Stimulated activated CD4-positive, alpha-beta T cell treated with anti-CD3 and anti-CD28 coated beads, Interleukin-2, amount 100 ng/mL, for 24 hours (primary cell): ENCODE data around the gene SYT14.
"Not testable (repeated sequence)": the region's sequence is repeated elsewhere in the genome, so short reads cannot be mapped to it uniquely, and the experiment has no call there.

ENCODE experiments used
- DNase-seq, 2 donors: peaks; one replicate each; pipeline ENCODE4 v3.0.0-alpha.2; 2020

The SYT14 gene

DNA sequence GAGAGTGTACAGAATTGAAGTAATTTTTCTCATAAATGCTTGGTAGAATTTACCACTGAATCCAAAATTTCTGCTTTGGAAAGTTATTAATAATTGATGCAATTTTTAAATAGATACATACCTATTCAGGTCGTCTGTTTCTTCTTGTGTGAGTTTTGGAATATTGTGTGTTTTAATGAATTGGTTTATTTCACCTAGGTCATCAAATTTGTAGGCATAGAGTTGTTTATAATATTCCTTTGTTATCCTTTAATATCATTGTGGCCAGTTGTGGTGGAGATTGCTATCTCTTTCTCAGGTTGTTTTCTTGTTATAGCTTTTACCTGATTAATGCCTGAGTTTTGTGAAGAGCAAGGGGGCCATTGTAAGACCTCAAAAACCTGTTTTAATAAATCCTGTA lies 93.5 kb downstream of the SYT14 start:
- no peak for DNase-seq

DNA sequence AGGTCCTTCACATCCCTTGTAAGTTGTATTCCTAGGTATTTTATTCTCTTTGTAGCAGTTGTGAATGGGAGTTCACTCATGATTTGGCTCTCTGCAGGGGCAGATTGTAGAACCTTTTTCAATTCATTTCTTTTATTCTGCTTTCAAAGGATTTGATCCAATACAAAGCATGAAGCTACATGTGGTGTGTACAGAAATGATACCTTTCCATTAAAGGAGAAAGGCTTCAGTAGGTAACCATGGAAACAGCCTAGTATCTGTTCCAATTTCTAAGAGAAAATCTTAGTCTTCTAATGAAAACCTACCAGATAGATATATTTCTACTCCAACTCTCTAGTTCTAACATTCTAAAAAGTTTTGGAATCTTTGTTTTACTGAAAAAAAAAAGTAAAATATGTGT lies 105.0 kb downstream of the SYT14 start:
- no peak for DNase-seq

DNA sequence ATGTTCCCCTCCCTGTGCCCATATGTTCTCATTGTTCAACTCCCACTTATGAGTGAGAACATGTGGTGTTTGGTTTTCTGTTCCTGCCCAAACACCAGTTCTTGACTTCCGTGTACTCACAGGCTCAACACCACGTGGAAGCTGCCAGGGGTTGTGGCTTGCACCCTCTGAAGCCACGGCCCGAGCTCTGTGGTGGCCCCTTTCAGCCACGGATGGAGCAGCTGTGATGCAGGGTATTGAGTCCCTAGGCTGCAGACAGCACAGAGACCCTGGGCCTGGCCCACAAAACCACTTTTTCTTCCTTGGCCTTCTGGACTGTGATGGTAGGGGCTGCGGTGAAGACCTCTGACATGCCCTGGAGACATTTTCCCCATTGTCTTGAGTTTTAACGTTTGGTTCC lies 111.6 kb downstream of the SYT14 start:
- DNase-seq: no peak

DNA sequence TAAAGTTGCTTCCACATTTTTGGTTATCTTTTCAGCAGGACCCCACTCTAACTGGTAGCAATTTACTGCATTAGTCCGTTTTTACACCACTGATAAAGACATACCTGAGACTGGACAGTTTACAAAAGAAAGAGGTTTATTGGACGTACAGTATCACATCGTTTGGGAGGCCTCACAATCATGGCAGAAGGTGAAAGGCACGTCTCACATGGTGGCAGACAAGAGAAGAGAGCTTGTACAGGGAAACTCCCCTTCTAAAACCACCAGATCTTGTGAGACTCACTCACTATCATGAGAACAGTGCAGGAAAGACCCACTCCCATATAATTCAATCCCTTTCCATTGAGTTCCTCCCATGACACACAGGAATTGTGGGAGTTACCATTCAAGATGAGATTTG lies 112.5 kb downstream of the SYT14 start:
- DNase-seq: not testable (repeated sequence)

DNA sequence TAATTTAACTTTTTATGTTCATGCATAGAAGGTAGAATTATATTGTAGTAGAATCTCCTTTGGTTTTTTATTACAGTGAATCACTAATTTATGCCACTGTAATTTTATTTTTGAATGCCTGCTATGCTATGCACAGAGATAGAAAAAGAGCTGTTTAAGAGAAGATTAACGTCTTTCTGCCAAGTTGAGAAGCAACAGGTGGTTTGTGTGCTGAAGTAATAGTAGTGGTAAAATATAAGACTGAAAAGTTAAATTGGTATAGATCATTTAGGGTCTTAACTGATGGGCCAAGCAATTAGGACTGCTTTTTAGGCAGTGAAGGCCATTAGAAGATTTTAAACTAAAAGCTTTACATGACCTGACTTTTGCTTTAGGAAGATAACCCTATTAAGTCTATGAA lies 115.1 kb downstream of the SYT14 start:
- no peak for DNase-seq

DNA sequence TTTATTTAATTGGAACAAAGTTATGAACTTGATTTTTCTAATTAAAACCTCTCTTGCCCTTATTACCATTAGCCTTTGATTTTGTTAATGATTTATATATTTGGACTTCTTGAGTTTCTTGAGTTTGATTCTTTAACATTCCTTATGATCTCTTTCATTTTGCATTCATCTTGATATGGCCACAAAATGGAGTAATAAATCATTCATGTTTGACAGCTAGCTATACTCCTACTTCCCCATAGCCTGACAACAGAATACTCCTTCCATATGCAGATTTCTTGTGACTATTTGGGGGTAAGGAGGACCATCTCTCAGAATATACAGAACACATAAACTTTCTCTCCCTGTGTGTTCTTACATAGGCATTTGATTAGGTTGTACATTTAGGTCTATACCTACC lies 119.6 kb downstream of the SYT14 start:
- no peak for DNase-seq

DNA sequence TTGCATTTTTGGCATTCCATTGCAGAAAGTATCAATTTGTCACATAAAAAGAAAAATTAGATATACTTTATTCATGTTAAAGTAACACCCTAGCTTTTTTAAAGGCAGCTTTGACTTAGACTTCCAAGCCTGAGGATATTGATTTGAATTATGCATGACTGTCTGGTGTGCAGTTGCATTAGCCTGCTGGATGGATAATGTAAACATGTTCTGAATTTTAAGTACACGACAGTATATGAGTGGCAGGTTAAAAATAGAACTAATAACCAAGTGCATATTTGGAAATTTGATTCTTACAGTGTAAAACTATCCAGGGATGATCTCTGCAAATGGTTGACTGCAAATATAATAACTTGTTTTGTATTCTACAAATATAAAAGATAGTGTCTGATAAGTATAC lies 124.0 kb downstream of the SYT14 start:
- DNase-seq: no peak

DNA sequence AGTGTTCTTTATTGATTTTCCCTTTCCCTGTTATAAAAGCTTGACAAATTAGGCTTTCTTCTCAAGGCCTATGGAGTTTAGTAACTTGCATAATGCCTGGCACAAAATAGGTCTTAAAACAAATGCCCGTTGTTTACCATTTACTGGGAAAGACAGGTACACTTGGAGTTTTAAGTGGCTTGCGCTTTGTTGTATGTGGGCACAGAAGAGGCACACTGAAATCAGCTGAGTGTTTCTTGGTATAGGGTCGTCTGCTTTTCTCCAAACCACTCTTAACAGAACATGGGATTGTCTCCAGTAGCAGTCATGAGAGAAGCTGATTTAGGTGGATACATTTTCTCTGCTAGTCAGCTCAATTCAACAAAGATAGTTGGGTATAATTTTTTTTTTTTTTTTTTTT lies 132.5 kb downstream of the SYT14 start:
- no peak for DNase-seq

DNA sequence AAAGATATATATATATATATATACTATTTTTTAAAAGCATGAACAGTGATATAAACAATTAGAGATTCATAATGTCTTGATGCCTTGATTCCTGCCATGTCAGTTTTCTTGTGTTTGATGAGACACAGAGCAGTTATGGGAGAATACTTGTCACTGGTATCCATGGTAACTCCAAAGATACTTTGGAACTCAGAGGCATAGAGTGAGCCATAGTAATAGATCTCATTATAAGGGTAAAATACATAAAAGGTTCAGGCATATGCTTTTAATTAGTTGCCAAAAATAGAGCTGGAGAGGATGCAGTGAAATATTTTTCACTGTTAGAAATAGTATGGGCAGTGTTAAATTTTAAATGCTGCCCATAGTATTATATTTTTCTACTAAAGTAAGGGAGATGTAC lies 134.1 kb downstream of the SYT14 start:
- no peak for DNase-seq

DNA sequence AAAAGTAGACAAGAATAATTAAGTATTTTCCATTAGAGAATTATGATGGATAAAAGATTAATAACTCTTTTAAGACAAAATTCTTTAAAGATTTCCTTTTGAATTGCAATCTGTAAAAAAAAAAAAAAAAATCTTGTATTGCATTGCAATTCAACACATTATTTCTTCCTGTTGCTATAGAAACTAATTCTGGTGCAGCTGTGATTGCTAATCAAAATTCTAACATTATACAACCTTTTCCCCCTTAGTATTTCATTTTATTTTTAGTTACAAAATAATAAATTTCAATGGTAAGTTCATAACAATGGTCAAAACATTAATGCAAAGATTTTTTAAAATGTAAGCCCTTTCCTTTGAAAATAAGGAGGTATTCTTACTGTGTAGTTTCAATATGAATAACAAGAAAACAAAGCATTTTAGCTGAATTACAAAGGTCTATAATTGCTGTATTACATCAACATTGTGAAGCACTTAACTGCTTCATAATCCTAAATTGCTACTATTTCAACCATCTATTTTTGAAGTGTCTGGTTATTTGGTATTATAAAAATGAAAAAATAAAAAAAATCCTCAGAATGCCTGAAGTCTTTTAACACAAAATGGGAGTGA lies 135.0 kb downstream of the SYT14 start:
- DNase-seq: no peak

DNA sequence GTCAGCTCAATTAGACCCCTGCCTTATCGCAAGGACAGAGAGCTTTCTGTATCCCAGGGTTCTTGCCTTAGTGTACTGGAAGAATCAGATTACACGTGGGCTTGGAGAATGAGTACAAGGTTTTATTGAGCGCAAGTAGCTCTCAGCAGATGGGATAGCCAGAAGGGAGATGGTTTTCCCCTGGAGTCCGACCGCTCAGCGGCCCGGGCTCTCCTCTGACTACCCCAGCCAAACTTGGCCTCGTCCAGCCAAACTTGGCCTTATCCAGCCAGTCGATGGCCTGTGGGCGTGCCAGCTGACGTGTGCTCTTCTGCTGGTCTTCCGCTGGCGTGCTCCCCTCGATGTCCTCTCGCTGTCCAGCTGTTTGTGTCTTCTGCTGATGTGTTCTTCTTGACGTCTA lies 136.9 kb downstream of the SYT14 start:
- no peak for DNase-seq

DNA sequence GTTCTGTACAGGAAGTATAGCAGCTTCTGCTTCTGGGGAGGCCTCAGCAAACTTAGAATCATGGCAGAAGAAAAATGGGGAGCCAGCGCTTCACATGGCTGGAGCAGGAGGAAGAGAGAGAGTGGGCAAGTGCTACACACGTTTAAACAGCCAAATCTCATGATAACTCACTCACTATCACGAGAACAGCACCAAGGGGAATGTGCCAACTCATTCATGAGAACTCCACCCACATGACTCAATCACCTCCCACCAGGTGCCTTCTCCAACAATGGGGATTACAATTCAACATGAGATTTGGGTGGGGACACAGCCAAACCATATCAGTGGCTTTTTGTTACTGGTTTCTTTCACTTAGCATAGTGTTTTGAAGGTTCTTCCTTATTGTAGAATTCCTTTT lies 138.6 kb downstream of the SYT14 start:
- DNase-seq: no peak

DNA sequence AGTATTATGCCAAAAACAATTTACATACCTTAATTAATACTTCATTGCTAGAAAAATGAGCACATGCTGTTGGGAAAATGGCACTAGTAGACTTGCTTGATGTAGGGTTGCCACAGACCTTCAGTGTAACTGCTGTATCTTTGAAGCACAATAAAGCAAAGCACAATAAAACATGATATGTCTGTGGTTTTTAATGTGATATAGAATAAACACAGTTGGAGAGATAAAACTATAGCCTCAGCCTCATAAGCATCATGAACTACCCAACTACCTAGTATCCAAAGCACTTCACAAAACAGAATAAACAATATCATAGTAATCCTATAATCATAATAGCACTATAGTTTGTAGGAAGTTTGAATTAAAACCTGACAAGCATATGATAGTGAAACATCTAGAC lies 143.5 kb downstream of the SYT14 start:
- no peak for DNase-seq

DNA sequence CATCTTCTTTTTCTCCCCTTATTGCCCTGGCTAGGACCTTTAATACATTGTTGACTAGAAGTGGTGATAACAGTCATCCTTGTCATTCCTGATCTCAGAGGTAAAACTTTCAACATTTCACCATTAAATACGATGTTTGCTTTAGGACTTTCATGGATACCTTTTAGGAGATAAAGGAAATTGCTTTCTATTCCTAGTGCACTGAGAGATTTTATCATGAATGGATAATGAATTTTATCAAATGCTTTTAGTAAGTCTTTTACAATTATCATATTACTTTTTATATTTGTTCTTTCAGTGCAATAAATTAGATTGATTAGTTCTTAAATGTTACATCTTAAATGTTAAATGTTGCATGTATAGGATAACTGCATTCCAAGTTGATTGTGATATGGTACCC lies 147.3 kb downstream of the SYT14 start:
- no peak for DNase-seq

DNA sequence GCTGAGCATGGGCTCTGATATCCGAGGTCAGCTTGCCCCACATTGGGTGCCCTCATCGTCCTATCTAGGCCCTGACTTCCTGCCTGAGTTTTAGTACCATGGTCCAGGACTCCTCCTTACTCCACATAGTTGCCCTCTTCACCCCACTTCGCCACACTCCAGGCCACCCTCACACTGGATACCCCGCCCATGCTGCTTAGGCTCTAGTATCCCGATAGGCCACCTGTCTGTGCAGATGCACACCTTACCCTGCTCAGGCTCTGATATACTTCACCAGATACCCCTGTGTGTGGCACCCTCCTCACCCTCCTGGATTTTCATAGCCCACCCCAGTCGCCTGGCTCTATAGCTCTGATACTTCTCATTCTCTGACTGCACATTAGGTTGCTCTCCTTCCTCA lies 149.0 kb downstream of the SYT14 start:
- no peak for DNase-seq

DNA sequence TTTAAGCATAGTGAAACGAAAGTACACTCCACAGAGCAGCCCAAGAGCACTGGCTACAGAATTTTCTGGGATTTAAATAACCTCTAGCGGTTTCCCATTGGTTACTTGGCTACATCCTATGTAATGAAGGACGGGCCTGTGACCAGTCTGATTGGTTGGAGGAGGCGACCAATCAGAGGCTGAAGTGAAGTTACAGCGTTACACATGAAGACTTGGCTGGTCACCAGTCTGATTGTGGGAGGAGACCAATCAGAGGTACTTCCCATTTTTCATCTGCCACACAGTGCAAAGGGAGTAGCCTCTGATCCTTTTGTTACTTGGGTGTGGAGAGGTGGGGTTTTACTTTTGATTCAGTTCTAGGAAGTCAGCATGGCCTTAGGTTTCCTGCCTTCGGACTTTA lies 151.8 kb downstream of the SYT14 start:
- no peak for DNase-seq

DNA sequence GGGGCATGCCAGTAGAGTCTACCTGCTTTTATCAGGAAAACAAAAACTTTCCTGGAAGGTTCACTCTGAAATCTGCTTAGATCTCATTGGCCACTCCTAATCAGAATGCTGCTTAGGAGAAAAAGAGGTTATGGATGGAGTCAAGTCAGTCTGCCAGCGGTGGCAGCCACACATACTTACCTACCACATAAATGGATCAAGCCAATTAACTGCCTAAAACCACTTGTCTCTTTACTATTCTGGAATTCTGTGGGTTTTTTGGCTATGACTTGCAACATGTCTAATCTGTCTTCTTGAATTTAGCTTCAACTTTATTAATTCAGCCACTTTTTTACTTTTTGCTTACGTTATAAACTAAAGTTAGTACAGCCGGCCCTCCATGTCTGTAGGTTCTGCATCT lies 154.3 kb downstream of the SYT14 start:
- DNase-seq: no peak

DNA sequence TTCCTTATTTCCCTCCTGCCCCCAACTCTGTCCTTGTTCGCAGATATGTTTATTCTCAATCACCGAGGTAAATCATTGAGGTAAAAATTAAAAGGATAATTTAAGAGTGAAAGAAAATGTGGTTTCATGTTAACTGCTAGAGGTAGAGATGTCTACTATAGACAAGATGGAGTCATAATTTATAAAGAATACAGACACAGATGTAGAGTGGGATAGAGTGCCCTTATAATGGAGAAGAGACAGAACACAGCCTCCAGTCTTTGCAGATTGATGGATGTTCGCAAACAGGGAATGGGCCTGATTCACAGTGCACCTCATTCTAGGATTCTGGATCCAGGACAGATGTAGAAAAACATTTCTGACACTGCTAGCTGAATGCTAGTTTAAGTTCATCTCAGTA lies 155.4 kb downstream of the SYT14 start:
- DNase-seq: no peak

DNA sequence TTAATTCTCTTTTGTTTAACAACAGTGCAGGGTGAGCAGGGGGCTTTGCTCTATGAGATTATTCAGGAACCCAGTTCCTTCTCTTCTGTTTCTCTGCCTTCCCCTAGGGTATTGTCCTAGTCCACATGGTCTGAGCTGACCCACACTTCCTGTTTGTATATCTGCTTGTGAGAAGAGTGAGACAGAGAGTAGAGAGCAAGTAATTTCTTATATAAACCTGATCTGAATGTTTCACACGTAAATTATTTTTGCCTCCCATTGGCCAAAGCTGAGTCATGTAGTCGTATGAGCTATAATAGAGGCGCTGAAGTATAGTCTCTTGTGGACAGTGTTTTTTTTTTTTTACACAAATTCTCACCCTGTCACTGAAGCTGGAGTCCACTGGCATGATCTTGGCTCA lies 160.3 kb downstream of the SYT14 start:
- DNase-seq: no peak

DNA sequence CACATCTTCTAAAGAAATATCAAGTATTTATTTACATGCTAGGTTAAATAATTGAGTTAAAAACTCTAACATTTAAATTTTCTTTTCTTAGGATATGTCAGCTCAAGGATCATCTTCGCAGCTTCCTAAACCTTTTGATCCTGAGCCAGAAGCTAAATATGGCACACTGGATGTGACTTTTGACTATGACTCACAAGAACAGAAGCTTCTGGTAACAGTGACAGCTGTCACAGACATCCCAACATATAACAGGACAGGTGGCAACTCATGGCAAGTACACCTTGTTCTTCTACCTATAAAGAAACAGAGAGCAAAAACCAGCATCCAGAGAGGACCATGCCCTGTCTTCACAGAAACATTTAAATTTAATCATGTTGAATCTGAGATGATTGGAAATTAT lies 161.9 kb downstream of the SYT14 start:
- DNase-seq: no peak

DNA sequence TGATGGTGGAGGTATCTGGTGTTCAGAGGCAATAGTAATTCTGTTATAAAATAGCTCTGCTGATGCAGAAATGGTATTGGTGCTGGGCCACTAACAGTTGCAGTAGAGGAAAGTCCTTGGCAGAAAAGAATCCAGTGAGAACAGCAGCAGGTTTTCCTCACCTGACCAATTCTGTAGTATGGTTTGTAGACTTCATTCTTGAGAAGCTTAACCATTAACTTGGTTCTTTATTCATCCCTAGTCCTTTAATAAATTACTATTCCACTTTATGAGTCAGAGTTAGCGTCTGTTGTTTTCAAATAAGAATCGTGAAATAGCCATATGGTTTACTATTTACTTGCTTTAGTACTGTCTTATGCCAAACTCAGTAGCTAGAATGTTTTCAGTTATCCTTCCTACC lies 166.1 kb downstream of the SYT14 start:
- DNase-seq: no peak

DNA sequence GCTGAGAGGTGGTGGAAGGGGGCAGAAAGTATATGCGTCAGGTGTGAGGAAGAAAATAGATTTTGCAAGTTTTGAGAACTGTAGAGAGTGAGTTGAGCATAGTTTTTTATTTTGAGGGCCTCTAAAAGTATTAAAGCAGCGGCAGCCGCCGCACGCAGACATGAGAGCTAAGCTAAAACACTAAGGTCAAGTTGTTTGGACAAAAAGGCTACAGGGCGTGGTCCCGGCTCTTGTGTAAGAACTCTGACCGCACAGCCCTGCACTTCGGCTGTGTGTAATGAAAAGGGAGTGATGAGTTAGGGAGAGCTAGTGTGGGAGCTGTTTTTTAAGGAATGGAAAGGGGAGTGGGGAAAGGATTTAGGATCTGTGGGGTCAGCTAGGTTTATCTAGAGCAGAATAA lies 174.9 kb downstream of the SYT14 start:
- DNase-seq: not testable (repeated sequence)

DNA sequence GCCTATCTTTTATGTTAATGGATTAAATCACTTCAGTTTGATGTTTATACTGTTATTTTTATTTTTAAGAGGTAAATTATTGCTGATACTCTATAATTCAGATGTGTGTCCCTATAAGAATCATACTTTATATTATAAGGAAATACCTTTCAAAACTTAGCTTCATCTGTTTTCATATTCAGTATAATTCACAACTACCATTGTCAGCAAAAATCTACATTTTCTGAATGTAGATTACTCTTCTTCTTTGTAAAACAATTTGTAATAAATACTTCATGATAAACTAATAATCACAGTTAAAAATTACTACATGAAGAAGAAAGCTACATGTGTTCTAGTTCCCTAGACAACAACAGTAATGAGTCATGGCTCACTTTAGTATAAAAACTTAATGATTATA lies 179.2 kb downstream of the SYT14 start:
- no peak for DNase-seq

DNA sequence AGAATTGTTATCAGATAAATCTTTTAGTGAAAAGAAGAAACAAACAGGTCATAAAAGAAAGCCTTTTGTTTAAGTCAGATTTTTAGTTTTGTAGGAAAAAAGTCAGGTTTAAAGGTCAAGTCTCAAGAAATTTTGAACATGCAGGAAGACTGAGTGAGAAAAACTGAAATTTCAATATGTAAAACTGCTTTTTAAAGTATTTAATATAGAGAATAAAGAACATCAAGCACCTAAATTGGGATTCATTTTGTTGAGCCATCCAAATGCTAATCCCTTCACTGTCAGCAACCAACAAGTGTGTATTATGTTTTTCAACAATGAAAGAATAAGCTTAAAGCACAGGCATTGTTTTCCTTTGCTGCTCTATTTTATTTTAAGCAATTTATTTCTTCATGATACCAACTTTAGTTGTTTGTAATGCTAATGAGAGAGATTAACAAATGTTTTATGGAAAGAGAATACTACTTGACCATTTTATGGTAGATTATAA lies 179.7 kb downstream of the SYT14 start:
- no peak for DNase-seq

DNA sequence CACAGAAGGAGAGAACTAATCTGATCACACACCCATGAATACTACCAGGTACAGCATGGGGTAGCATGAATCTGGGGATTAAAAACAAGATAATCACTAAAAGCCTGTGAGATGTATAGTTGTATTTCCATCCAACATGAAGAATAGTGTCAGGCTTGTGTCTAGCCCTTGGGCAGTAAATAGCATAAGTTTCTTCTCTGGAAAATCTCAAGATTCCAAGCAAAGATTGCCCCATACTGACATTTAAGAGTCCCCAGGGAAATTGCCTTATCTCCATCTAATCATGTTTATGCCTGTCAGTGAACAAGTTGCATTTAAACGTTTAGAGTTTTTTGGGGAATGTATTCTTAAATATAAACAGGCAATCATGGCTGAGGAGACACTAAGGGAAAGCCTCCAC lies 185.4 kb downstream of the SYT14 start:
- no peak for DNase-seq
